ENCODE results near the gene DAAM1.

- TF ChIP-seq CTCF (conservative IDR thresholded peaks at IDR 0.05; ENCODE audit: low read length) (no peak), EZH2phosphoT487 (IDR thresholded peaks at IDR 0.05; ENCODE audit: borderline replicate concordance) (no peak)
These were observed 50.6 kb downstream of the DAAM1 start for GRCh38 chr14:59239022-59239421.
